ENCODE data around the gene ALDOA.
A peak's percentile ranks its signal among the peaks of the same experiment; 100 is the strongest.
"Not testable (repeated sequence)": the region's sequence is repeated elsewhere in the genome, so short reads cannot be mapped to it uniquely, and the experiment has no call there.

Gene ALDOA

GRCh38 chr16:30065102-30065942, at the start of gene ALDOA:
TSS of gene ALDOA (plus strand) at chr16:30065760. CDS start at chr16:30066898, 1,138 bp downstream.
- peak; percentile 88 to 93 (median 91) for DNase-seq (ENCODE audit: low read depth in 3 of 3)

- no peak for DNase-seq (ENCODE audit: low read depth in 3 of 3)
These were observed 48.8 kb upstream of the ALDOA start for GRCh38 chr16:30016555-30017276.

- no peak for DNase-seq (ENCODE audit: low read depth in 3 of 3)
These were observed 48.3 kb upstream of the ALDOA start for GRCh38 chr16:30017277-30017656.

GRCh38 chr16:30017937-30018336, 47.6 kb upstream of the ALDOA start:
- not testable (repeated sequence) for DNase-seq (ENCODE audit: low read depth in 3 of 3)

GRCh38 chr16:30018731-30019158, 46.8 kb upstream of the ALDOA start:
- no peak for DNase-seq (ENCODE audit: low read depth in 3 of 3)

- no peak for DNase-seq (ENCODE audit: low read depth in 3 of 3)
These were observed 42.7 kb upstream of the ALDOA start, which contains the start of gene C16orf92 for GRCh38 chr16:30022887-30023286. TSS of gene C16orf92 (plus strand) at chr16:30023198. CDS start at chr16:30023341, 143 bp downstream.

GRCh38 chr16:30023586-30023985, 42.0 kb upstream of the ALDOA start:
- DNase-seq (ENCODE audit: low read depth in 3 of 3), result no peak

GRCh38 chr16:30024451-30024850, 41.1 kb upstream of the ALDOA start:
- DNase-seq (ENCODE audit: low read depth in 3 of 3), result no peak

- DNase-seq (ENCODE audit: low read depth in 3 of 3), result no peak
These were observed 40.4 kb upstream of the ALDOA start for GRCh38 chr16:30025156-30025555.

- DNase-seq (ENCODE audit: low read depth in 3 of 3), result no peak
These were observed 40.0 kb upstream of the ALDOA start for GRCh38 chr16:30025574-30025973.

GRCh38 chr16:30026449-30026848, 39.1 kb upstream of the ALDOA start:
- no peak for DNase-seq (ENCODE audit: low read depth in 3 of 3)

GRCh38 chr16:30027588-30028437, 37.7 kb upstream of the ALDOA start:
- DNase-seq (ENCODE audit: low read depth in 3 of 3), result no peak

GRCh38 chr16:30028438-30029076, 37.0 kb upstream of the ALDOA start:
- DNase-seq (ENCODE audit: low read depth in 3 of 3), result no peak

GRCh38 chr16:30030011-30030685, 35.4 kb upstream of the ALDOA start:
- DNase-seq (ENCODE audit: low read depth in 3 of 3), result no peak

GRCh38 chr16:30030841-30031413, 34.6 kb upstream of the ALDOA start, which contains the start of gene TLCD3B:
TSS of gene TLCD3B (minus strand) at chr16:30031271. CDS start at chr16:30030527, 744 bp downstream.
- no peak for DNase-seq (ENCODE audit: low read depth in 3 of 3)

- DNase-seq (ENCODE audit: low read depth in 3 of 3), result no peak
These were observed 34.1 kb upstream of the ALDOA start for GRCh38 chr16:30031477-30031918.

GRCh38 chr16:30032083-30032819, 33.3 kb upstream of the ALDOA start:
- peak in 2 of 3 experiments; percentile 26 to 38 for DNase-seq (ENCODE audit: low read depth in 3 of 3)

GRCh38 chr16:30033270-30033669, 32.3 kb upstream of the ALDOA start:
- no peak for DNase-seq (ENCODE audit: low read depth in 3 of 3)

GRCh38 chr16:30040221-30040620, 25.3 kb upstream of the ALDOA start:
- no peak for DNase-seq (ENCODE audit: low read depth in 3 of 3)
